Measurements from ENCODE around the gene THEM4.

- TF ChIP-seq, protein P1, sequence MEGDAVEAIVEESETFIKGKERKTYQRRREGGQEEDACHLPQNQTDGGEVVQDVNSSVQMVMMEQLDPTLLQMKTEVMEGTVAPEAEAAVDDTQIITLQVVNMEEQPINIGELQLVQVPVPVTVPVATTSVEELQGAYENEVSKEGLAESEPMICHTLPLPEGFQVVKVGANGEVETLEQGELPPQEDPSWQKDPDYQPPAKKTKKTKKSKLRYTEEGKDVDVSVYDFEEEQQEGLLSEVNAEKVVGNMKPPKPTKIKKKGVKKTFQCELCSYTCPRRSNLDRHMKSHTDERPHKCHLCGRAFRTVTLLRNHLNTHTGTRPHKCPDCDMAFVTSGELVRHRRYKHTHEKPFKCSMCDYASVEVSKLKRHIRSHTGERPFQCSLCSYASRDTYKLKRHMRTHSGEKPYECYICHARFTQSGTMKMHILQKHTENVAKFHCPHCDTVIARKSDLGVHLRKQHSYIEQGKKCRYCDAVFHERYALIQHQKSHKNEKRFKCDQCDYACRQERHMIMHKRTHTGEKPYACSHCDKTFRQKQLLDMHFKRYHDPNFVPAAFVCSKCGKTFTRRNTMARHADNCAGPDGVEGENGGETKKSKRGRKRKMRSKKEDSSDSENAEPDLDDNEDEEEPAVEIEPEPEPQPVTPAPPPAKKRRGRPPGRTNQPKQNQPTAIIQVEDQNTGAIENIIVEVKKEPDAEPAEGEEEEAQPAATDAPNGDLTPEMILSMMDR (IDR thresholded peaks at IDR 0.05) = no peak
- TF ChIP-seq POLR2A (IDR thresholded peaks at IDR 0.05) = no peak
These were observed 9.7 kb upstream of the THEM4 start for GRCh38 chr1:151918819-151919610.

Data from Peyer's patch (tissue), 4 donors.